Ishikawa (cell line): Measurements from ENCODE around the gene BIK.

Experiments
- CEBPB ChIP-seq: IDR thresholded peaks from 2 replicates; pipeline ENCODE4 v1.6.1; 2012
- CREB1 ChIP-seq: IDR thresholded peaks from 2 replicates; pipeline ENCODE4 v1.6.1; 2012; ENCODE audit warnings: low read depth
- EGR1 ChIP-seq: IDR thresholded peaks from 2 replicates; pipeline ENCODE4 v1.6.1; 2012
- EP300 ChIP-seq: IDR thresholded peaks from 2 replicates; pipeline ENCODE4 v1.6.1; 2012; ENCODE audit warnings: borderline replicate concordance
- FOXM1 ChIP-seq: IDR thresholded peaks from 2 replicates; pipeline ENCODE4 v1.6.1; 2012; ENCODE audit warnings: low read depth, borderline replicate concordance
- MAX ChIP-seq: IDR thresholded peaks from 2 replicates; pipeline ENCODE4 v1.6.1; 2012
- NFIC ChIP-seq: IDR thresholded peaks from 2 replicates; pipeline ENCODE4 v1.6.1; 2012
- RAD21 ChIP-seq: IDR thresholded peaks from 2 replicates; pipeline ENCODE4 v1.6.1; 2012; ENCODE audit warnings: low read depth
- REST ChIP-seq: IDR thresholded peaks from 2 replicates; pipeline ENCODE4 v1.6.1; 2012; ENCODE audit warnings: low read depth, mild to moderate bottlenecking
- TAF1 ChIP-seq: IDR thresholded peaks from 2 replicates; pipeline ENCODE4 v1.6.1; 2012; ENCODE audit warnings: low read depth, mild to moderate bottlenecking
- TCF12 ChIP-seq: IDR thresholded peaks from 2 replicates; pipeline ENCODE4 v1.6.1; 2012; ENCODE audit warnings: low read depth
- TEAD4 ChIP-seq: IDR thresholded peaks from 2 replicates; pipeline ENCODE4 v1.6.1; 2012
- YY1 ChIP-seq: IDR thresholded peaks from 2 replicates; pipeline ENCODE4 v1.6.1; 2012; ENCODE audit warnings: low read depth
- ZBTB7A ChIP-seq: IDR thresholded peaks from 2 replicates; pipeline ENCODE4 v1.6.1; 2012; ENCODE audit warnings: low read depth
- TF ChIP-seq, protein P1 (sequence below): IDR thresholded peaks from 2 replicates; pipeline ENCODE4 v1.6.1; 2012

BIK gene

GRCh38 chr22:43168471-43169309, 58.1 kb downstream of the BIK start:
- TF ChIP-seq EP300 = no peak

DNA sequence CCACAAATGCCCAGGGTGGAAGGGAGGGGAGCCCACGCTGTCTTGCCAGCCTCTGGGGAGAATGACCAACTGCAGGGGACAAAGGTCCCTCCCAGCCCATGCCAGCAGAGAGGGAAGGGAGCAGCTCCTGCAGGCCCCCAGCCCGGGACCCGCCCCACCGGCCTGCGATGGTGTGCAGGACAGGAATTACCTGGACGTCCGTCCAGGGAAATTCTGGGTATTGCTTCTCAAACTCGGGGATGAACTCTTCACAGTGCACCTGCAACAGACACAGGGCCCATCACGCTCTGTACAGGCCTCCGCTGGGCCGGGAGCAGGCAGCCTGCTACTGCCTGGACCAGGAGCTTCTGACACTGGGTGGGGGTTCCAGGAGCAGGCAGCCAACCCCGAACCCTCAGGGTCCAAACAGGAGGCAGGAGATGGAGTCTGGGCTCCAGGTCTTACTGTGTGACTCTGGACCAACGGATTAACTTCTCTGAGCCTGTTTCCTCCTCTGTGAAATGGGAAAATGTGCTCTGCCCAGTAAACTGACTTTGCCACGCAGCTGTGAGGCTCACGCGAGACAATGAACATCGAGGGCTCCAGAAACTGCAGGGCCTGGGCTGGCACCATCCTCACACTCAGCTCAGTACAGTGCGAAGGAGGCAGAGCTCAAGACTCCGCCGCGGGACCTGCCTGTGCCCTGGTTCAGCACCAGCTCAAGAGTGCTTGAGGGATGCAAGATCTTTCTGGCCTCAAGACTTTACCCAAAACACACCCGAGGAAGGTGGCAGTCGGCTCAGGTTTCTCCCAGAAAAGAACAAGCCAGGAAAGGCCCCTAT, 59.0 kb downstream of the BIK start:
- TF ChIP-seq FOXM1 = no peak
- TF ChIP-seq NFIC = no peak
- no peak for TF ChIP-seq CEBPB
- TF ChIP-seq TEAD4 = no peak
- TF ChIP-seq EGR1 = no peak
- no peak for TF ChIP-seq TCF12
- no peak for TF ChIP-seq MAX
- no peak for TF ChIP-seq YY1
- no peak for TF ChIP-seq CREB1
- TF ChIP-seq REST = no peak
- TF ChIP-seq ZBTB7A = no peak
- TF ChIP-seq TAF1 = no peak
- TF ChIP-seq RAD21 = no peak
- TF ChIP-seq EP300 = no peak
- TF ChIP-seq, protein P1, sequence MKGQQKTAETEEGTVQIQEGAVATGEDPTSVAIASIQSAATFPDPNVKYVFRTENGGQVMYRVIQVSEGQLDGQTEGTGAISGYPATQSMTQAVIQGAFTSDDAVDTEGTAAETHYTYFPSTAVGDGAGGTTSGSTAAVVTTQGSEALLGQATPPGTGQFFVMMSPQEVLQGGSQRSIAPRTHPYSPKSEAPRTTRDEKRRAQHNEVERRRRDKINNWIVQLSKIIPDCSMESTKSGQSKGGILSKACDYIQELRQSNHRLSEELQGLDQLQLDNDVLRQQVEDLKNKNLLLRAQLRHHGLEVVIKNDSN = no peak

DNA sequence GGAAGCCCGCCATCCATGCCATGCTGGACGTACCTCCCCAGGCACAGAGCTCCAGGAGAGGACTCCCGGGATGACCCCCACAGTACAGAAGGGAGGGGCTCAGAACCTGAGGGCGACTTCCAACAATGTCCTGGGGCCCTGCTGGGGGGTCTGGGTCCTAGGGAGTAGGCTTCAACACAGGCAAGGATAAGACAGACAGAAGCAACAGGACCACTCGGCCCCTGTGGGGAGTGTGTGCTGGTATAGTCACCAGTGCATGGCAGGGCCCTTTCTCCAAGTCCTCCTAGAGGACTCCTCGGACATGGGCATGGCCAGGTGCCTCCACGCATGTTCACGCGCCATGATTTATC, 59.6 kb downstream of the BIK start:
- TF ChIP-seq EGR1 (no peak), NFIC (no peak), EP300 (no peak), TEAD4 (no peak), ZBTB7A (no peak), REST (no peak), TAF1 (no peak), RAD21 (no peak), MAX (no peak), CREB1 (no peak), TCF12 (no peak), CEBPB (no peak), FOXM1 (no peak), YY1 (no peak)
- TF ChIP-seq, protein P1 = no peak

- TF ChIP-seq NFIC (no peak), EP300 (no peak), REST (no peak), YY1 (no peak), RAD21 (no peak), CREB1 (no peak)
These were observed 60.5 kb downstream of the BIK start for GRCh38 chr22:43171019-43171491.
